Activated effector memory CD4-positive, alpha-beta T cell treated with Interleukin-2 at 50 U/mL for 16 hours (primary cell): Measurements from ENCODE around the gene FAM3D.
"Not testable (repeated sequence)": the region's sequence is repeated elsewhere in the genome, so short reads cannot be mapped to it uniquely, and the experiment has no call there.

Experiments
- DNase-seq: peaks from one replicate; pipeline ENCODE4 v3.0.0-alpha.2; 2020

Gene FAM3D

GRCh38 chr3:58683001-58683458, 16.5 kb upstream of the FAM3D start:
- DNase-seq, result no peak

- no peak for DNase-seq
Observed at GRCh38 chr3:58681863-58682262, 15.3 kb upstream of the FAM3D start.

- no peak for DNase-seq
Observed at GRCh38 chr3:58680879-58681525, 14.4 kb upstream of the FAM3D start.

DNA sequence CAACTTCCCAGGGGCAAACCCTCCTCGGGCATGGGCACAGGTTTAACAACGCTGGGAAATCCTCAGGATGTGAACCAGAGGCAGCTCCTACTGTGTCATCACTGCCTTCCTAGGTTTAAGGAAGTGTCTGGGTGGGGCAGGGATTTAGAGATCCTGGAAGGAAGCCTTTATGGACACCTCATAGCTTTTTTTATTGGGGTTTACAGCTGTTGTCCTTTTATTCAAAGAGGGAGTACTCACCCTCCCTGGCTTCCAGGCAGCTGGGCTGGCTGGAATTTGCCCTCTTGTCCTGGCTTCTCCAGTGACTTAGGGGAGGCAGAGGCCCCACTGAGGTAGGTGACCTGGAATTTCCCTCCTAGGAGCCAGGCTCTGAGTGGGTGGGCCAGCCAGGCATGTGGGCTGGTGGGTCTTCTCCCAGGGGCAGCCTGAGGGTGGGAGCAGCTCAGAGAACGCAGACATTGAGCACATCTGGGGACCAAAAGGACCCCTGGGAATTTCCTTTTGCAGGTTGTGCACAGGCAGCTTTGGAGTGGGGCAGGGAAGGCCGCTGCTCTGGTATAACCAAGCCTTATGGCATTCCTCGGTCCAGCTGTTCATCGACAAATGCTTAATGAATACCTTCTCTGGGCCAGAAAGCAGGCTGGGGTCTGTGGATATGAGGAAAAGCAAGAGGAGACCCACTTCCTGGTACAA, 13.5 kb upstream of the FAM3D start:
- DNase-seq, result no peak

DNA sequence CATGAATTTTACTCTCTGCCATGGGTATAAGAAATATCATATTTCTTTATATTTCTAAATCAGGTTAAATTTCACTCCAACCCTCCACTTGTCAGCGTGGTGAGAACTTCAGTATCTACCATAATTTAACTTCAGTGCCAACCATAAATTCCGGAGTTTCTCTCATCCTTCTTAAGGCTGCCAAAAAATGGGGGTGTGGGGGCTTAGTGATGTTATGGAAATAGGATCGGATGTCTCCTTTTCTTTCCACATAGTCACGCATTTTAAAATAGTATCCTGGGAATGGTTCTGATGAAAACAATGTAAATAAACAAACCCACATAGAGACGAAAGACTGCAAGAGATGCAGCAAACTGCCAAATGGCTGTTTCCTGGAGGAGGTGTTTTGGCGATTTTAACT, 12.9 kb upstream of the FAM3D start:
- no peak for DNase-seq

DNA sequence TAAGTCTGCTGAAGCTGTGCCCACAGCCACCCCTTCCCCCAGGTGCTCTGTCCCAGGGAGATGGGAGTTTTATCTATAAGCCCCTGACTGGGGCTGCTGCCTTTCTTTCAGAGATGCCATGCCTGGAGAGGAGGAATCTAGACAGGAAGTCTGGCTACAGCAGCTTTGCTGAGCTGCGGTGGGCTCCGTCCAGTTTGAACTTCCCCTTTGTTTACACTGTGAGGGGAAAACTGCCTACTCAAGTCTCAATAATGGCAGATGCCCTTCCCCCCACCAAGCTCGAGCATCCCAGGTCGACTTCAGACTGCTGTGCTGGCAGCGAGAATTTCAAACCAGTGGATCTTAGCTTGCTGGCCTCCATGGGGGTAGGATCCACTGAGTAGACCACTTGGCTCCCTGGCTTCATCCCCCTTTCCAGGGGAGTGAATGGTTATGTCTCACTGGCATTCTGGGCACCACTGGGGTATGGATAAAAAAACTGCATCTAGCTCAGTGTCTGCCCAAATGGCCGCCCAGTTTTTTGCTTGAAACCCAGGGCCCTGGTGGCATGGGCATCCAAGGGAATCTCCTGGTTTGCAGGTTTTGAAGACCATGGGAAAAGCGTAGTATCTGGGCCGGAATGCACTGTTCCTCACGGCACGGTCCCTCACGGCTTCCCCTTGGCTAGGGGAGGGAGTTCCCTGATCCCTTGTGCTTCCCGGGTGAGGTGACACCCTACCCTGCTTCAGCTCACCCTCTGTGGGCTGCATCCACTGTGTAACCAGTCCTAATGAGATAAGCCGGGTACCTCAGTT, 11.8 kb upstream of the FAM3D start:
- not testable (repeated sequence) for DNase-seq

- no peak for DNase-seq
Observed at GRCh38 chr3:58672880-58673279, 6.3 kb upstream of the FAM3D start.

DNA sequence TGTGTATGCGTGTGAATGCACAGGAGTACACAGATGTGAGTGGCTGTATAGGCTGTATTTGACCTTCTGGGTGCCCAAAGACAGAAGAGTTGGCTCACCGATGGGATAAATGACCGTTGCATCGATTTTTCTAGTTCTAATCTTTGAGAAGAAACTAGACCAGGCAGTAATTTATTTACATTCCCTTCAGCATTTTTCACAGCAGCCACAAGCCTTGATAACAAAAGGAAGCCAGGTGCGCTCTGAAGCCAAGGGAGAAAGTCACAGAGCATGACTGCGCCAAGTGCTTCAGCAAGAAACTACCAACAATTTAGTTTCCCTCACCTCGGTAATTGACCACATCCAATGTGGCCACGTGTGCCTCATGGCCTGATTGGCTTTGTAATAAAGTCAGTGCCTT, 5.9 kb upstream of the FAM3D start:
- DNase-seq, result no peak

- DNase-seq, result no peak
Observed at GRCh38 chr3:58670506-58671135, 4.0 kb upstream of the FAM3D start.

GRCh38 chr3:58668247-58668646, 1.7 kb upstream of the FAM3D start:
- DNase-seq, result no peak

GRCh38 chr3:58667704-58668103, 1.1 kb upstream of the FAM3D start:
- DNase-seq, result no peak

DNA sequence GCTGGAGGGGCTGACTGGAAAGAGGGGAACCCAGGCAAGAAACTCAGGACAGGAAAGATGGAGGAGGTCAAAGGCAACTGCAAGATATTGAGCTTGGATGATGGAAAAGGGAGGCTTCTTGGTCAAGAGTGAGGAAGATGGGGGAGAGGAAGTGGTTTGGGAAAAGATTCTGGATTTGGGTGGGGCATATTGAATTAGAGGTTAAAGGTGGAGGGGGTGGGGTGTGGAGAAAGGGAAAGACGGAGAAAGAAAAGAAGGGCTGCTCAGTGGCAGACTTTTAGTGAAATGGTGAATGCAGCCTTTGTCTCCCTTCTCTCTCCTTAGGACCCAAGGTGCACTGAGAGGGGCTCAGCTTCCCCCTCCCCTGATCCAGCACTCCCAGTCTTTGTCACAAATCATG, 655 bp upstream of the FAM3D start:
- no peak for DNase-seq

DNA sequence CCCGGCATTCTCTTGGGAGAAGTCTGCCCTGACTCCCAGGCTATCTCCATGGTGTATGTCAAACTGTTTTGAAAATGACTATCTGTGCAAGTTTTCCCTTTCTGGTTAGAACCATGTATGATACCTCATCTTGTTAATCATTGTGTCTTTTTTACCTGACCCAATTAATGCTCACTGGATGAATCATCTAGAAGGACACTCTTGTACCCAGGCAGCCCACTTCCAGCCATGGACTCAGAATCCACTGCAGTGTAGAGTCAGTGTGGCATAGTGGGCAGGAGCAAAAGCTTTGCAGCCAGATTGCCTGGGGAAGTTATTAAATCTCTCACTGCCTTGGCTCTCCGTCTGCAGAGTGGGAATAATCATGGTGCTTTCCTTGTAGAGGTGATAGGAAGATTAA, 1.2 kb downstream of the FAM3D start:
- DNase-seq, result no peak

- no peak for DNase-seq
Observed at GRCh38 chr3:58664611-58665010, 2.0 kb downstream of the FAM3D start.

- DNase-seq, result no peak
Observed at GRCh38 chr3:58661836-58662420, 4.6 kb downstream of the FAM3D start.

GRCh38 chr3:58660998-58661397, 5.6 kb downstream of the FAM3D start:
- no peak for DNase-seq

- DNase-seq, result no peak
Observed at GRCh38 chr3:58659051-58659675, 7.4 kb downstream of the FAM3D start.

- no peak for DNase-seq
Observed at GRCh38 chr3:58658508-58658907, 8.1 kb downstream of the FAM3D start.

GRCh38 chr3:58657571-58658141, 8.9 kb downstream of the FAM3D start:
- no peak for DNase-seq

- DNase-seq, result no peak
Observed at GRCh38 chr3:58657036-58657520, 9.5 kb downstream of the FAM3D start.

GRCh38 chr3:58656631-58657030, 9.9 kb downstream of the FAM3D start:
- DNase-seq, result no peak

- no peak for DNase-seq
Observed at GRCh38 chr3:58654466-58654865, 12.1 kb downstream of the FAM3D start.
